Measurements from ENCODE around the gene APC2. TPM values are rescaled to one million over a fixed set of nuclear protein-coding genes. Genes with fewer than 3 reads are reported as not detected.

Gene APC2
- polyA plus RNA-seq, 4 donors, result 0.58 to 2.1 (median 0.81) TPM; not detected in 1

DNA sequence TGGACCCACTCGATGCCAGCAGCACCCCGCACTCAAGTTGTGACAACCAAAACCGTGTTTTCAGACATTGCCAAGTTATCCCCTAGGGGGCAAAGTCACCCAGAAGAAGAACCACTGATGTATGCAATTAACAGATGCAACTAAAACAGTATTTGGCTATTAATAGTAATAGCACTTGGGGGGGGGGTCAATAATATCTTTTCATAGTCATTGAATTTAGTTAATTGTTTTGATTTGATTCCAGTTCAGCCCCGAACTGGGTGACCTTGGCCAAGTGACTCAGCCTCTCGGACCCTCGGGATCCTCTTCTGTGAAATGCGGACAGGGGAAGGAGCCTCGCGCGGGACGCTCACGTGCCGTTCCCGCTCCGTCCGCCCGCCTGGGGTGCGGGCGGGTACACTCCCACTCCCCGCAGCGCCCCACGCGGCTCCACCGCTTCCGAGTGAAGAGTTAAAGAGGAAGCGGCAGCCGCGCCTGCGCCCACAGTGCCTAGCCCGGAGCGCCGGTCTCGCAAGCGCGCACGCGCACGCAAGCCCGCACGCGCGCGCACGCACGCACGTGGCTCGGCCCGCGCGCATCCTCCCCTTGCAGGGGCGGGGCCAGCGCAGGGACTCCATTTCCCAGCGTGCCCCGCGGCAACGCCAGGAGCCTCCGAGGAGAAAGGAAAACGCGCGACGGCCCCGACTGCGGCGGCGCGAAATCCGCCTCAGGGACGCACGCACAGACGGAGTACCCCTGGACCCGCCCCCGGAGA lies 43.0 kb upstream of the APC2 start:
- no peak for FAIRE-seq
- no peaks in the 10 kb centered on the region for H3K9me3 ChIP-seq (ENCODE audit: control insufficient read depth in 2 of 2, insufficient read depth in 1 of 2, low read depth in 1 of 2, low read length in 1 of 2)
- 0% methylated on average over 46 to 72 of the region's 72 CpGs for WGBS, 3 donors
- peak; percentile 99 to 100 for DNase-seq
- H3K27me3 ChIP-seq (ENCODE audit: control insufficient read depth in 3 of 3, insufficient read depth in 3 of 3, low read length in 3 of 3), result no peaks in the 10 kb centered on the region
- H3K36me3 ChIP-seq (ENCODE audit: control insufficient read depth in 3 of 3, insufficient read depth in 2 of 3, low read depth in 1 of 3, low read length in 3 of 3), result peaks cover 0 to 34% (median 0%) of the 10 kb centered on the region in 3 donors
- H3K27ac ChIP-seq (ENCODE audit: low read depth in 1 of 3, low read length in 2 of 3), result peak overlapping the region; percentile 15 to 83 (median 76)
- peak overlapping the region in 2 of 3 donors; percentile 59 to 99 for H3K4me3 ChIP-seq (ENCODE audit: low read depth in 1 of 3, low read length in 3 of 3)
- peaks cover 9 to 39% (median 15%) of the 10 kb centered on the region in 3 donors for H3K4me1 ChIP-seq (ENCODE audit: control insufficient read depth in 3 of 3, insufficient read depth in 2 of 3, low read depth in 1 of 3, low read length in 2 of 3)

DNA sequence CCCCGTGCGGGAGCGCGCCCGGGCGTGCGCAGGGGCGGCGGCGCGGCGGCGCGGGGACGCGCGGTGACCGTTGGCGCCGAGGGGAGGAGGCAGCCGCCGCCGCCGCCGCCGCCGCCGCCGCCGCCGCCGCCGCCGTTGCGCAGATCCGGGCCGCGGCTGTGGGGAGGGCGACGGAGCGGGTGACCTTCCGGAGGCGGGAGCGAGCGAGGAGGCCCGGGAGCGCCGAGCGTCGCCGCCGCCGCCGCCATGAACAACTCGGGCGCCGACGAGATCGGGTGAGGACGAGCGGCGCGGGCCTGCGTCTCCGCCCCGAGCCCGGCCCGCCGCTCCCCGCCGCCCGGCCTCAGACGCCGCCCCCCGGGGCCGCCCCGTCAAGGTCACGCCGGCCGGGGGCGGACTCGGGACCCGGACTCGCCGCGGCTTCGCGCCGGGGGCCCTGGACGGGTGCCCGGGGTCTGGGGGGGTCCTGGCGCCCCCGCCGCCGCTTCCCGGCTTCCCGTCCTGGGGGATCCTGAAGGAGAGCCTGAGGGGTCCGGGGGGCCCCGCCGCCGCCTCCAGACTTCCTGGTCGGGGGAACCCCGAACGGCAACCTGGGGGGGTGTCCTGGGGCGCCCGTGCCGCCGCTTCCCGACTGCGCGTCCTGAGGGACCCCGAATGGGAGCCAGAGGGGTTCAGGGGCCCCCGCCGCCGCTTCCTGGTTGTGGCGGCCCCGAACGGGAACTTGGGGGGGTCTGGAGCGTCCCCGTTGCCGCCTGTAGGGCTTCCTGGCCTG lies 42.2 kb upstream of the APC2 start, which contains the start of gene DAZAP1:
Gene DAZAP1 (plus strand): TSS at position 59 of the 772 bp plus-strand sequence. CDS start 188 bp downstream, at position 247.
- FAIRE-seq, result no peak
- Histone ChIP-seq H3K4me1 (ENCODE audit: control insufficient read depth in 3 of 3, insufficient read depth in 2 of 3, low read depth in 1 of 3, low read length in 2 of 3) (peaks cover 9 to 36% (median 19%) of the 10 kb centered on the region in 3 donors), H3K27ac (ENCODE audit: low read depth in 1 of 3, low read length in 2 of 3) (peak within 1 kb of the TSS; percentile 66 to 93 (median 93)), H3K9me3 (ENCODE audit: control insufficient read depth in 2 of 2, insufficient read depth in 1 of 2, low read depth in 1 of 2, low read length in 1 of 2) (no peaks in the 10 kb centered on the region), H3K36me3 (ENCODE audit: control insufficient read depth in 3 of 3, insufficient read depth in 2 of 3, low read depth in 1 of 3, low read length in 3 of 3) (peaks cover 0 to 42% (median 2%) of the 10 kb centered on the region in 3 donors), H3K27me3 (ENCODE audit: control insufficient read depth in 3 of 3, insufficient read depth in 3 of 3, low read length in 3 of 3) (no peaks in the 10 kb centered on the region), H3K4me3 (ENCODE audit: low read depth in 1 of 3, low read length in 3 of 3) (peak within 1 kb of the TSS; percentile 99)
- WGBS, 3 donors, result 0 to 1% (median 0%) methylated on average over 39 to 121 of the region's 121 CpGs
- no peak for DNase-seq

DNA sequence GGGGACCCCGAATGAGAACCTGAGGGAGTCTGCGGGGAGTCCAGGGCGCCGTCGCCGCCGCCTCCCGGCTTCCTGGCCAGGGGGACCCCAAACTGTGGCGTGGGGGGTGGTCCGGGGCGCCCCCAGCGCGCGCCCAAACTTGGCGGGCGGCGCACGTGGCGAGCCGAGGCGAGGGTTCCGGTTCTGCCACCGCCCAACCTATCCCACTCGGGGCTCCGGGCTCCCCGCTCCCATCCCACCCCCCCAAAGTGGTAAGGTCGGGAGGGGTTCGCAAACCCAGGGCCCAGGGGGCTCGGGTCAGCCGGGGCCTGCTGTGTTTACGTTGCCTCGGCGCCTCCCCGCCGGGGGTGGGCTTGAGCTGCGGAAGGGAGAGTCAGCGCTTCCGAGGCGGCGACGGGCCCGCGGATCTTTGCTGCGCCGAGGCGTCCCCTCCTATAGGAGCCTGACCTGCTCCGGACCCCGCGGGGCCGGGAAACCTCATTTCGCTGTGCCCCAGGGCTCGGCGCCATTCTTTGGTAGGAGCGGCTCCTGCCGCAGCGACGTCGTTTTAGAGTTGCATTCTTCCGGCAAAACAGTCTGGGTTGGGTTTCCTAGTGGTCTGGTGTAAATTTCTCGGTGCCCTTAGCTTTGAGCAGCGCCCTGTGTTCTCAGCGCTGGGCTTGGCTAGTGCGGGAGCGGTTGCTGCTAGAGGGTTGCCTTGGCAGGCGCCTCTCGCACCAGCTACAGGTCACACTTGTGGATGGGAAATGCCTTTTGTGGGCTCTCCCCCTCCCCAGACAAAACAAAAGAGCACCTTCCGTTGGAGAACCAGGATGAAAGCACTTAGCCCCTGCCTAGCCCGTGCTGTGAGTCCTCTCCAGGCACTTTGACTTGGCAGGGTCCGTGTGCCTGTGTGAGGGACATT lies 41.4 kb upstream of the APC2 start:
- FAIRE-seq (no peak), DNase-seq (peak; percentile 50 to 72)
- 0 to 1% (median 0%) methylated on average over 65 to 69 of the region's 69 CpGs for WGBS, 3 donors
- Histone ChIP-seq H3K27me3 (ENCODE audit: control insufficient read depth in 3 of 3, insufficient read depth in 3 of 3, low read length in 3 of 3) (no peaks in the 10 kb centered on the region), H3K4me1 (ENCODE audit: control insufficient read depth in 3 of 3, insufficient read depth in 2 of 3, low read depth in 1 of 3, low read length in 2 of 3) (peaks cover 9 to 36% (median 21%) of the 10 kb centered on the region in 3 donors), H3K4me3 (ENCODE audit: low read depth in 1 of 3, low read length in 3 of 3) (peak overlapping the region; percentile 99), H3K36me3 (ENCODE audit: control insufficient read depth in 3 of 3, insufficient read depth in 2 of 3, low read depth in 1 of 3, low read length in 3 of 3) (peaks cover 2 to 50% (median 7%) of the 10 kb centered on the region in 3 donors), H3K27ac (ENCODE audit: low read depth in 1 of 3, low read length in 2 of 3) (peak overlapping the region; percentile 66 to 93 (median 93)), H3K9me3 (ENCODE audit: control insufficient read depth in 2 of 2, insufficient read depth in 1 of 2, low read depth in 1 of 2, low read length in 1 of 2) (no peaks in the 10 kb centered on the region)

DNA sequence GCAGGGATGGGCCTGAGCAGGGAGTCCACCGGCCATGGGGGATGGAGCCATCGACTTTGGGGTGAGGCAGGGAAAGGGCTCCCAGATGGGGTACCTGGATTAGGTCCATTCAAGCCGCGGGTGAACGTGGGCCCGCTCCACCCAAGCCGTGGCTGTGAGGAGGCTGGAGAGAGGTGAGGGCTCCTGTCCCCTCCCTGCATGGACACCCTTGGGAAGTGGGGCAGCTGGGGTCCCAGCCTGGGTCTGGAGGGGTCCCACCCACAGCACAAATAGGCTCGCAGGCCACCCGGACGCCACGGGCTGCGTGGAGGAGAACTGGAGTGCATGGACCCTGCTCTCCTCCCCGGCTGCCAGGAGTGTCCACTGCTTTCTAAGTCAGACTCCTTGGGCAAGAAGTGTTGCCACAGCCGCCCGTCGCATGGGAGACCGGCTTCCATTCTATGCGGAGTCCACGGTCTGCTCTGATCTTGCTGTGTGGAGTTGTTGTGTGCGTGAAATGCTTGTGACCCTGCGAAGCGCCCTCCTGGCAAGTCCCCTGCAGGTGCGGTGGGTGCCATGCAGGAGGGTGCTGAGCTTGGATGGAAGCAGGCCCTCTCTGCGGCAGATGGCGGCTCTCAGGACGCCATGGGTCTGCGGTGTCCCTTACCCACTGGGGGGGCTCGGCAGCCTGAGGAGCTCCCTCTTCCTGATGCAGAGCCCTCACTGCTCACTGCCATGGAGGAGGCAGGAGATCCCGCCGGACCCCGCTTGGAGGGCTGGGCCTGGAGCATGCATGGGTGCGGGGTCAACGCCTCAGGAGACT lies 40.5 kb upstream of the APC2 start:
- no peak for FAIRE-seq
- Histone ChIP-seq H3K27me3 (ENCODE audit: control insufficient read depth in 3 of 3, insufficient read depth in 3 of 3, low read length in 3 of 3) (no peaks in the 10 kb centered on the region), H3K4me1 (ENCODE audit: control insufficient read depth in 3 of 3, insufficient read depth in 2 of 3, low read depth in 1 of 3, low read length in 2 of 3) (peaks cover 9 to 36% (median 22%) of the 10 kb centered on the region in 3 donors), H3K36me3 (ENCODE audit: control insufficient read depth in 3 of 3, insufficient read depth in 2 of 3, low read depth in 1 of 3, low read length in 3 of 3) (peaks cover 2 to 56% (median 7%) of the 10 kb centered on the region in 3 donors), H3K27ac (ENCODE audit: low read depth in 1 of 3, low read length in 2 of 3) (peak overlapping the region; percentile 66 to 93 (median 93)), H3K9me3 (ENCODE audit: control insufficient read depth in 2 of 2, insufficient read depth in 1 of 2, low read depth in 1 of 2, low read length in 1 of 2) (no peaks in the 10 kb centered on the region), H3K4me3 (ENCODE audit: low read depth in 1 of 3, low read length in 3 of 3) (peak overlapping the region in 2 of 3 donors; percentile 99)
- WGBS, 3 donors, result 32 to 56% (median 38%) methylated on average over 30 to 33 of the region's 33 CpGs
- DNase-seq, result no peak

DNA sequence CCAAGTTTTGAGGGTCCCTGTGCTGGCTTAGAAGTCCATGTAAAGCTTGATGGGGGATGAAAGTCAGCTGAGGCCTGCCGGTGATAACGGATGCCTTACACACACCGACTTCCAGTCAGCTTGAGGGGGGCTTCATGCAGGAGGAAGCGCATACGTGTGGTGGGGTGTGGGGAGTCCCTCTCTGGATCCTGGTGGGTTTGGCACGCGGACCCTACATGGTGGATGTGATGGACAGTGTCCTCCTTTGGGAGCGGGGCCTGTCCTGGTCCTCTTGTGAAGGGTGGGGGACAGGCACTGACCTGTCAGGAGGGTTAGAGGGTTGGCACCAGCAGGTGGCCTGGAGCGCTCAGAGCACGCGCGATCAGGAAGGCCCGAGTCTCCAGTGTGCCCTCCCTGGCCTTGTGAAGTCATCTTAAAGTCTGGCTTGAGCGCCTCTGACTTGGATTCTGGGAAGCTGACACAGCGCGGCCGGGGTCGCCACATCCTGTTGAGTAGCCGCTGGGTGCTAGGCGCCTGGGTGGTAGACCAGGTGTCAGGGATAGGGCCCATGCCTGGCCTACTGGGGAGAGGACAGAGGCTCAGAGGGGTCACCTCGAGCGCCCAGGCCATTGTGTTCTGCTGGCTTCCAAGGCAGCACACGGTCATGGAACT lies 39.7 kb upstream of the APC2 start:
- FAIRE-seq (no peak), DNase-seq (no peak)
- Histone ChIP-seq H3K27ac (ENCODE audit: low read depth in 1 of 3, low read length in 2 of 3) (peak overlapping the region in 1 of 3 donors; percentile 12), H3K9me3 (ENCODE audit: control insufficient read depth in 2 of 2, insufficient read depth in 1 of 2, low read depth in 1 of 2, low read length in 1 of 2) (no peaks in the 10 kb centered on the region), H3K4me3 (ENCODE audit: low read depth in 1 of 3, low read length in 3 of 3) (peak overlapping the region in 2 of 3 donors; percentile 6 to 99), H3K4me1 (ENCODE audit: control insufficient read depth in 3 of 3, insufficient read depth in 2 of 3, low read depth in 1 of 3, low read length in 2 of 3) (peaks cover 9 to 42% (median 22%) of the 10 kb centered on the region in 3 donors), H3K36me3 (ENCODE audit: control insufficient read depth in 3 of 3, insufficient read depth in 2 of 3, low read depth in 1 of 3, low read length in 3 of 3) (peaks cover 2 to 61% (median 7%) of the 10 kb centered on the region in 3 donors), H3K27me3 (ENCODE audit: control insufficient read depth in 3 of 3, insufficient read depth in 3 of 3, low read length in 3 of 3) (no peaks in the 10 kb centered on the region)
- WGBS, 3 donors, result 69 to 72% (median 69%) methylated on average over 23 of the region's 23 CpGs

DNA sequence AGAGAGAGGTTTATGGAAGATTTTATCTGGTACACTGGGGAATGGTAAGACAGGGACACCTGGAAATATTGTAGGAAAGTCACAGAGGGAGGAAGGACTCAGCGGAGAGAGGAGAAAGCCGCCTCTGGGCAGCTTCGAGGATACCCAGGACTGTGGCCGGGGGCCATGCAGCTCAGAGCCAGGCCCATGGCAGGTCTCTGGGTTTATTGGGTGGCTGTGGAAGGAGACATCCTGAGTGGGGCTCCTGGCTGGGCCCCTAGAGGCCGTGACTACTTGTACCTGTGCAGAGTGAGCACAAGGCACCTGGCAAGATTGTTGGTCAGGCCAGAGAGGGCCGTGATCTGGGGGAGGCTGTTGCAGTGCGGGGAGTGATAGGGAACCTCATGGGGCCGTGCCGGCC lies 39.1 kb upstream of the APC2 start:
- peak overlapping the region in 1 of 3 donors; percentile 8 for H3K27ac ChIP-seq (ENCODE audit: low read depth in 1 of 3, low read length in 2 of 3)
- no peaks in the 10 kb centered on the region for H3K9me3 ChIP-seq (ENCODE audit: control insufficient read depth in 2 of 2, insufficient read depth in 1 of 2, low read depth in 1 of 2, low read length in 1 of 2)
- peaks cover 2 to 64% (median 7%) of the 10 kb centered on the region in 3 donors for H3K36me3 ChIP-seq (ENCODE audit: control insufficient read depth in 3 of 3, insufficient read depth in 2 of 3, low read depth in 1 of 3, low read length in 3 of 3)
- DNase-seq, result no peak
- peak overlapping the region in 1 of 3 donors; percentile 10 for H3K4me3 ChIP-seq (ENCODE audit: low read depth in 1 of 3, low read length in 3 of 3)
- H3K4me1 ChIP-seq (ENCODE audit: control insufficient read depth in 3 of 3, insufficient read depth in 2 of 3, low read depth in 1 of 3, low read length in 2 of 3), result peaks cover 12 to 47% (median 27%) of the 10 kb centered on the region in 3 donors
- no peaks in the 10 kb centered on the region for H3K27me3 ChIP-seq (ENCODE audit: control insufficient read depth in 3 of 3, insufficient read depth in 3 of 3, low read length in 3 of 3)
- no peak for FAIRE-seq
- WGBS, 3 donors, result 68 to 71% (median 68%) methylated on average over 8 to 9 of the region's 9 CpGs

Data from small intestine (tissue), 7 donors.